ENCODE data around the gene WRNIP1.

The WRNIP1 gene

DNA sequence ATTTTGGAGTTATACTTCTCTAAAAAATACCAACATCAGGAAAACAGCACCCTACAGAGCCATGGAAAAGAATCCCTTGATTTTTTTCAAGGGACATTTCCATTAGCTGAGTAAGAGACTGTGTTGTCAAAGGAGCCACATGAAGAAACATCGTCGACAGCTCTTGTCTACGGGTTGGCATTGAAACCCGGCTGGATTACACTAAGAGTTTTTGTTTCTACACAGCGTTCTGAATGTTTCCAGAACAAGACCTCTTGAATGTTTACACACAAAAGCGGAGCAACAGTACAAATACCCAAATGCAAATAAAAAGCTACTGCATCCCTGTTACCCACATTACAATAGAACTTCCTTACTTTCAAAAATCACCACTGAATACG, 12.1 kb upstream of the WRNIP1 start:
- TF ChIP-seq, protein P1, sequence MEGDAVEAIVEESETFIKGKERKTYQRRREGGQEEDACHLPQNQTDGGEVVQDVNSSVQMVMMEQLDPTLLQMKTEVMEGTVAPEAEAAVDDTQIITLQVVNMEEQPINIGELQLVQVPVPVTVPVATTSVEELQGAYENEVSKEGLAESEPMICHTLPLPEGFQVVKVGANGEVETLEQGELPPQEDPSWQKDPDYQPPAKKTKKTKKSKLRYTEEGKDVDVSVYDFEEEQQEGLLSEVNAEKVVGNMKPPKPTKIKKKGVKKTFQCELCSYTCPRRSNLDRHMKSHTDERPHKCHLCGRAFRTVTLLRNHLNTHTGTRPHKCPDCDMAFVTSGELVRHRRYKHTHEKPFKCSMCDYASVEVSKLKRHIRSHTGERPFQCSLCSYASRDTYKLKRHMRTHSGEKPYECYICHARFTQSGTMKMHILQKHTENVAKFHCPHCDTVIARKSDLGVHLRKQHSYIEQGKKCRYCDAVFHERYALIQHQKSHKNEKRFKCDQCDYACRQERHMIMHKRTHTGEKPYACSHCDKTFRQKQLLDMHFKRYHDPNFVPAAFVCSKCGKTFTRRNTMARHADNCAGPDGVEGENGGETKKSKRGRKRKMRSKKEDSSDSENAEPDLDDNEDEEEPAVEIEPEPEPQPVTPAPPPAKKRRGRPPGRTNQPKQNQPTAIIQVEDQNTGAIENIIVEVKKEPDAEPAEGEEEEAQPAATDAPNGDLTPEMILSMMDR (conservative IDR thresholded peaks at IDR 0.05; ENCODE audit: control insufficient read depth, insufficient read depth, low read depth, low read length), result no peak

DNA sequence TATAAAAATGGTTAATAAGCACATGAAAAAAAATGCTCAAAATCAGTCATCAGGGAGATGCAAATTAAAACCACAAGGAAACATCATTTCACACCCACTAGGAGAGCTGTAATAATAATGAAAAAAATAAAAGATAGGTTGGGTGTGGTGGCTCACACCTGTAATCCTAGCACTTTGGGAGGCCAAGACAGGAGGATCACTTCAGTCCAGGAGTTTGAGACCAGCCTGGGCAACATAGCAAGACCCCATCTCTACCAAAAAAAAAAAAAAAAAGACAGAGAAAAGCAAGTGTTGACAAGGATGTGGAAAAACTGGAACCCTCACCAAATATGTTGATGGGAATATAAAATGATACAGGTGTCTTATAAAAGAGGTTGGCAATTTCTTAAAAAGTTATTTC, 11.4 kb upstream of the WRNIP1 start:
- no peak for DNase-seq (ENCODE audit: low read depth)
- no peak overlapping the region for H3K4me3 ChIP-seq (ENCODE audit: control insufficient read depth, low read depth, low read length)
- TF ChIP-seq, protein P1 (conservative IDR thresholded peaks at IDR 0.05; ENCODE audit: control insufficient read depth, insufficient read depth, low read depth, low read length), result no peak

More for the DNA sequence above, 12.1 kb upstream of the WRNIP1 start:
- H3K4me3 ChIP-seq (ENCODE audit: control insufficient read depth, low read depth, low read length), result no peak overlapping the region
- DNase-seq (ENCODE audit: low read depth), result no peak

GRCh38 chr6:2754393-2754792, 10.8 kb upstream of the WRNIP1 start:
- H3K4me3 ChIP-seq (ENCODE audit: control insufficient read depth, low read depth, low read length), result no peak overlapping the region
- no peak for DNase-seq (ENCODE audit: low read depth)
- TF ChIP-seq, protein P1 (conservative IDR thresholded peaks at IDR 0.05; ENCODE audit: control insufficient read depth, insufficient read depth, low read depth, low read length), result no peak

DNA sequence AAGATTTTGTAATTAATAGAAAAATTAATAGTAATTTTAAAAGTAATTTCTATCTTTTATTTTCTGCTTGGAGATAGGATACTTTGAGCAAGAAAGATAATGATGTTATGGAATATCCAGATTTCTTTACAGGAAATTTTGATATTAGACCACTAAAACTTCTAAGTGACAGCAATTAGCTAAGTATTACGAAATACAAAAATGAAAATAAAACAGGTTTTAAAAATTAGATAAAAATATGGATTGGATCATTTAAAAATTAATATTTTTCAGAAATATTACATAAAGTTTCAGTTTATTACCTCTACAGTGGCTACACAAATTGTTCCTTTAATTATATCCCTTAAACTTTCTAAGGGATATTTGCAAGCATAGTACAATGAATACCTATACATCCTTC, 10.3 kb upstream of the WRNIP1 start:
- DNase-seq (ENCODE audit: low read depth), result no peak
- H3K4me3 ChIP-seq (ENCODE audit: control insufficient read depth, low read depth, low read length), result no peak overlapping the region
- TF ChIP-seq, protein P1 (conservative IDR thresholded peaks at IDR 0.05; ENCODE audit: control insufficient read depth, insufficient read depth, low read depth, low read length), result no peak

DNA sequence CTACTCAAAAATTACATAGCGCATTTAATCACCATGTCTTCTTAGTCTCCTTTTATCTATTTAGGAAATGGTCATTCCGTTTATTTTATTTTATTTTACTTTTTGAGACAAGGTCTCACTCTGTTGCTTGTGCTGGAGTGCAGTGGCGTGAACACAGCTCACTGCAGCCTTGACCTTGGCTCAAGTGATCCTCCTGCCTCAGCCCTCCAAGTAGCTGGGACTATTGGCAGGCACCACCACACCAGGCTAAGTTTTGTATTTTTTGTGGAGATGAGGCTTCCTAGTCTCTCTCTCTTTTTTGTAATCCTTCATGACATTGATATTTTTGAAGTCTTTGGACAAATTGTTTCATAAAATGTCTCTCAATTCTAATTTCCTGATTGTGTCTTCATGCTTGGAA, 9.7 kb upstream of the WRNIP1 start:
- TF ChIP-seq, protein P1 (conservative IDR thresholded peaks at IDR 0.05; ENCODE audit: control insufficient read depth, insufficient read depth, low read depth, low read length), result no peak
- no peak overlapping the region for H3K4me3 ChIP-seq (ENCODE audit: control insufficient read depth, low read depth, low read length)
- DNase-seq (ENCODE audit: low read depth), result no peak

GRCh38 chr6:2756241-2756640, 9.0 kb upstream of the WRNIP1 start:
- TF ChIP-seq, protein P1 (conservative IDR thresholded peaks at IDR 0.05; ENCODE audit: control insufficient read depth, insufficient read depth, low read depth, low read length), result no peak
- no peak overlapping the region for H3K4me3 ChIP-seq (ENCODE audit: control insufficient read depth, low read depth, low read length)
- DNase-seq (ENCODE audit: low read depth), result no peak

DNA sequence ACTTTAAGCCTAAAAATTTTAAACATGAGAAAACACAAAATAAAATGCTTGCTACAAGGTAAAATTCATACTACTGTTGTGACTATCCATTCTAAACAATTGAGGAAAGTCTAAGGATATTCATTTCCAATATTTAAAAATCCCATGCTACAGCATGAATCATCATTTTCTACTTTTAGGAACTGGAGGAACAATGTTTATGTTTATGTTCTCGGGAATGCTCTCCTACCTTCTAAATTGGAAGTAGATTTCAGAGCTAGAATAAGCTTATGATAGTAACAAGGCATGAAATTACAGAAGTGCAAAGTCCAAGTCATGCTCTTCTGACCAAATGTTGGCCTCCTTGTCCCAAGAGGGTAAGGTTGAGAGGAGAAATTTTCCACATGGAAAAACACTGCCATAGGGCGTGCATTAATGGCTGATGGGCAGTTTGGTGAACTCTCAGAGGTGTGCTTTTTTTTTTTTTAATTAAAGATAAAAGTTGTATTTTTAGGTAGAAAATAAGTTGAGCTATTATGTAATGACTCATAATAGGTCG, 8.4 kb upstream of the WRNIP1 start:
- no peak overlapping the region for H3K4me3 ChIP-seq (ENCODE audit: control insufficient read depth, low read depth, low read length)
- no peak for DNase-seq (ENCODE audit: low read depth)
- TF ChIP-seq, protein P1 (conservative IDR thresholded peaks at IDR 0.05; ENCODE audit: control insufficient read depth, insufficient read depth, low read depth, low read length), result no peak
